ENCODE results near the gene FSTL3. TPM values are rescaled to one million over a fixed set of nuclear protein-coding genes. Genes with fewer than 3 reads are reported as not detected.

The FSTL3 gene
- total and polyA plus RNA-seq, 2 of the 13 experiments (the other 11 are each of a cell fraction or from before 2014, with no cell fraction given), result 13.5 to 15.6 TPM

DNA sequence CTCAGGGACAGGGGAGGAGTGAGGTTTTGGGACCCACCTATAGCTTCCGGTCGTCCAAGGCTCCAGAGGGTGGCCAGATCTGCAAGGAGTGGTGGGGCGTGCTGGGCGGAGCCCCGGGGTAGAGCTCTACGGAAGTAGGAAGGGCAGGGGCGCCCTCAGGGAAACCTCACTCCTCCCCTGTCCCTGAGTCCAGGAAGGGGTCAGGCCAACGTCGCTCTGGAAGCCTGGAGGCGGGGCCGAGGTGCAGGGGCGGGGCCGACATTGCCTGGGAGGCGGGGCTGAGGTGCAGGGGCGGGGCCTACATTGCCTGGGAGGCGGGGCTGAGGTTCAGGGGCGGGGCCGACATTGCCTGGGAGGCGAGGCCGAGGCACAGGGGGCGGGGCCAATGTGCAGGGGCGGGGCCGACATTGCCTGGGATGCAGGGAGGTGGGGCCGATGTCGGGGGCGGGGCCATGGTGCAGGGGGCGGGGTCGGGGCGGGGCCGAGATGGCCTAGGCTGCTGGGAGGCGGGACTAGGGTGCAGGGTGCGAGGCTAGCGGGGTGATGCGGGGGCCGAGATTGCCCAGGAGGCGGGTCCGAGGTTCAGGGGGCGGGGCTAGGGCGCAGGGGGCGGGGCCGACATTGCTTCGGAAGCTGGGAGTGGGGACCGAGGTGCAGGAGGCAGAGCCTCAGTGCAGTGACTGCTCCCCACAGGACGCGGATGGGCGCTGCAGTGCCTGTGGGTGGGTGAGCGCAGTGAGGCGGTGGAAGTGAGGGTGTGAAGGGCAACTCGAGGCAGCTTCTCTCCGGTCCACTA is 27.7 kb downstream of the FSTL3 start (continued):
- TF ChIP-seq ZNF549 (CRISPR knock-in tag; IDR thresholded peaks at IDR 0.05), result no peak
- TF ChIP-seq MTA1 (CRISPR knock-in tag; IDR thresholded peaks at IDR 0.05; ENCODE audit: borderline replicate concordance), result no peak
- peak; percentile 81 for TF ChIP-seq ZFX (CRISPR knock-in tag; IDR thresholded peaks at IDR 0.05; ENCODE audit: low read depth)
- TF ChIP-seq, protein P1, sequence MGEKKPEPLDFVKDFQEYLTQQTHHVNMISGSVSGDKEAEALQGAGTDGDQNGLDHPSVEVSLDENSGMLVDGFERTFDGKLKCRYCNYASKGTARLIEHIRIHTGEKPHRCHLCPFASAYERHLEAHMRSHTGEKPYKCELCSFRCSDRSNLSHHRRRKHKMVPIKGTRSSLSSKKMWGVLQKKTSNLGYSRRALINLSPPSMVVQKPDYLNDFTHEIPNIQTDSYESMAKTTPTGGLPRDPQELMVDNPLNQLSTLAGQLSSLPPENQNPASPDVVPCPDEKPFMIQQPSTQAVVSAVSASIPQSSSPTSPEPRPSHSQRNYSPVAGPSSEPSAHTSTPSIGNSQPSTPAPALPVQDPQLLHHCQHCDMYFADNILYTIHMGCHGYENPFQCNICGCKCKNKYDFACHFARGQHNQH (CRISPR knock-in tag; IDR thresholded peaks at IDR 0.05), result peak; percentile 82; the same call in 1 of the 2 replicates
- TF ChIP-seq, protein P2, sequence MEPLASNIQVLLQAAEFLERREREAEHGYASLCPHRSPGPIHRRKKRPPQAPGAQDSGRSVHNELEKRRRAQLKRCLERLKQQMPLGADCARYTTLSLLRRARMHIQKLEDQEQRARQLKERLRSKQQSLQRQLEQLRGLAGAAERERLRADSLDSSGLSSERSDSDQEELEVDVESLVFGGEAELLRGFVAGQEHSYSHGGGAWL (CRISPR knock-in tag; IDR thresholded peaks at IDR 0.05), result 0 out of 2 replicates have a peak, but pooled peaks have one; percentile 44
- 0 out of 2 replicates have a peak, but pooled peaks have one; percentile 82 for TF ChIP-seq THYN1 (CRISPR knock-in tag; IDR thresholded peaks at IDR 0.05; ENCODE audit: borderline replicate concordance, low read depth)
- TF ChIP-seq SP2 (CRISPR knock-in tag; IDR thresholded peaks at IDR 0.05), result 0 out of 2 replicates have a peak, but pooled peaks have one; percentile 43
- TF ChIP-seq, protein P3, sequence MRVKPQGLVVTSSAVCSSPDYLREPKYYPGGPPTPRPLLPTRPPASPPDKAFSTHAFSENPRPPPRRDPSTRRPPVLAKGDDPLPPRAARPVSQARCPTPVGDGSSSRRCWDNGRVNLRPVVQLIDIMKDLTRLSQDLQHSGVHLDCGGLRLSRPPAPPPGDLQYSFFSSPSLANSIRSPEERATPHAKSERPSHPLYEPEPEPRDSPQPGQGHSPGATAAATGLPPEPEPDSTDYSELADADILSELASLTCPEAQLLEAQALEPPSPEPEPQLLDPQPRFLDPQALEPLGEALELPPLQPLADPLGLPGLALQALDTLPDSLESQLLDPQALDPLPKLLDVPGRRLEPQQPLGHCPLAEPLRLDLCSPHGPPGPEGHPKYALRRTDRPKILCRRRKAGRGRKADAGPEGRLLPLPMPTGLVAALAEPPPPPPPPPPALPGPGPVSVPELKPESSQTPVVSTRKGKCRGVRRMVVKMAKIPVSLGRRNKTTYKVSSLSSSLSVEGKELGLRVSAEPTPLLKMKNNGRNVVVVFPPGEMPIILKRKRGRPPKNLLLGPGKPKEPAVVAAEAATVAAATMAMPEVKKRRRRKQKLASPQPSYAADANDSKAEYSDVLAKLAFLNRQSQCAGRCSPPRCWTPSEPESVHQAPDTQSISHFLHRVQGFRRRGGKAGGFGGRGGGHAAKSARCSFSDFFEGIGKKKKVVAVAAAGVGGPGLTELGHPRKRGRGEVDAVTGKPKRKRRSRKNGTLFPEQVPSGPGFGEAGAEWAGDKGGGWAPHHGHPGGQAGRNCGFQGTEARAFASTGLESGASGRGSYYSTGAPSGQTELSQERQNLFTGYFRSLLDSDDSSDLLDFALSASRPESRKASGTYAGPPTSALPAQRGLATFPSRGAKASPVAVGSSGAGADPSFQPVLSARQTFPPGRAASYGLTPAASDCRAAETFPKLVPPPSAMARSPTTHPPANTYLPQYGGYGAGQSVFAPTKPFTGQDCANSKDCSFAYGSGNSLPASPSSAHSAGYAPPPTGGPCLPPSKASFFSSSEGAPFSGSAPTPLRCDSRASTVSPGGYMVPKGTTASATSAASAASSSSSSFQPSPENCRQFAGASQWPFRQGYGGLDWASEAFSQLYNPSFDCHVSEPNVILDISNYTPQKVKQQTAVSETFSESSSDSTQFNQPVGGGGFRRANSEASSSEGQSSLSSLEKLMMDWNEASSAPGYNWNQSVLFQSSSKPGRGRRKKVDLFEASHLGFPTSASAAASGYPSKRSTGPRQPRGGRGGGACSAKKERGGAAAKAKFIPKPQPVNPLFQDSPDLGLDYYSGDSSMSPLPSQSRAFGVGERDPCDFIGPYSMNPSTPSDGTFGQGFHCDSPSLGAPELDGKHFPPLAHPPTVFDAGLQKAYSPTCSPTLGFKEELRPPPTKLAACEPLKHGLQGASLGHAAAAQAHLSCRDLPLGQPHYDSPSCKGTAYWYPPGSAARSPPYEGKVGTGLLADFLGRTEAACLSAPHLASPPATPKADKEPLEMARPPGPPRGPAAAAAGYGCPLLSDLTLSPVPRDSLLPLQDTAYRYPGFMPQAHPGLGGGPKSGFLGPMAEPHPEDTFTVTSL (CRISPR knock-in tag; IDR thresholded peaks at IDR 0.05; ENCODE audit: borderline replicate concordance), result no peak; the same call in 1 of the 2 replicates
- TF ChIP-seq NFATC3 (CRISPR knock-in tag; IDR thresholded peaks at IDR 0.05), result no peak
- TF ChIP-seq ZNF383 (CRISPR knock-in tag; IDR thresholded peaks at IDR 0.05; ENCODE audit: borderline replicate concordance), result no peak
- TF ChIP-seq NKX3-1 (CRISPR knock-in tag; IDR thresholded peaks at IDR 0.05), result no peak
- TF ChIP-seq FOSL2 (CRISPR knock-in tag; IDR thresholded peaks at IDR 0.05), result peak; percentile 21; the same call in 1 of the 2 replicates
- TF ChIP-seq, protein P4, sequence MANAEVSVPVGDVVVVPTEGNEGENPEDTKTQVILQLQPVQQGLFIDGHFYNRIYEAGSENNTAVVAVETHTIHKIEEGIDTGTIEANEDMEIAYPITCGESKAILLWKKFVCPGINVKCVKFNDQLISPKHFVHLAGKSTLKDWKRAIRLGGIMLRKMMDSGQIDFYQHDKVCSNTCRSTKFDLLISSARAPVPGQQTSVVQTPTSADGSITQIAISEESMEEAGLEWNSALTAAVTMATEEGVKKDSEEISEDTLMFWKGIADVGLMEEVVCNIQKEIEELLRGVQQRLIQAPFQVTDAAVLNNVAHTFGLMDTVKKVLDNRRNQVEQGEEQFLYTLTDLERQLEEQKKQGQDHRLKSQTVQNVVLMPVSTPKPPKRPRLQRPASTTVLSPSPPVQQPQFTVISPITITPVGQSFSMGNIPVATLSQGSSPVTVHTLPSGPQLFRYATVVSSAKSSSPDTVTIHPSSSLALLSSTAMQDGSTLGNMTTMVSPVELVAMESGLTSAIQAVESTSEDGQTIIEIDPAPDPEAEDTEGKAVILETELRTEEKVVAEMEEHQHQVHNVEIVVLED (CRISPR knock-in tag; IDR thresholded peaks at IDR 0.05; ENCODE audit: borderline replicate concordance), result no peak
- no peak for TF ChIP-seq ZNF235 (CRISPR knock-in tag; IDR thresholded peaks at IDR 0.05; ENCODE audit: borderline replicate concordance)
- TF ChIP-seq, protein P5, sequence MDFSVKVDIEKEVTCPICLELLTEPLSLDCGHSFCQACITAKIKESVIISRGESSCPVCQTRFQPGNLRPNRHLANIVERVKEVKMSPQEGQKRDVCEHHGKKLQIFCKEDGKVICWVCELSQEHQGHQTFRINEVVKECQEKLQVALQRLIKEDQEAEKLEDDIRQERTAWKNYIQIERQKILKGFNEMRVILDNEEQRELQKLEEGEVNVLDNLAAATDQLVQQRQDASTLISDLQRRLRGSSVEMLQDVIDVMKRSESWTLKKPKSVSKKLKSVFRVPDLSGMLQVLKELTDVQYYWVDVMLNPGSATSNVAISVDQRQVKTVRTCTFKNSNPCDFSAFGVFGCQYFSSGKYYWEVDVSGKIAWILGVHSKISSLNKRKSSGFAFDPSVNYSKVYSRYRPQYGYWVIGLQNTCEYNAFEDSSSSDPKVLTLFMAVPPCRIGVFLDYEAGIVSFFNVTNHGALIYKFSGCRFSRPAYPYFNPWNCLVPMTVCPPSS (IDR thresholded peaks at IDR 0.05), result no peak

Measured in HepG2 (cell line).